Right lobe of liver (tissue), 4 donors: ENCODE results near the gene HNMT.

Experiments
- POLR2A ChIP-seq: fragments of 450-650 bp; IDR thresholded peaks from one replicate; pipeline ENCODE4 v1.6.1; 2017; ENCODE audit warnings: antibody characterized with exemption, mild to moderate bottlenecking
- TF ChIP-seq, protein P1 (sequence below), 4 donors: fragments of 200-600 bp in 3 of 4; fragments of 450-650 bp in 1 of 4; IDR thresholded peaks; one replicate each; pipeline versions ENCODE4 v1.5.1 to v1.8.0; 2016 to 2022; ENCODE audit warnings: antibody characterized with exemption in 4 of 4, mild to moderate bottlenecking in 2 of 4
- donor health status: DM: no; HTN: no; CAD: no.
- donor health status: DM: no; HTN: no; CAD: no.
- donor health status: DM: no; HTN: yes; CAD: no.

DNA sequence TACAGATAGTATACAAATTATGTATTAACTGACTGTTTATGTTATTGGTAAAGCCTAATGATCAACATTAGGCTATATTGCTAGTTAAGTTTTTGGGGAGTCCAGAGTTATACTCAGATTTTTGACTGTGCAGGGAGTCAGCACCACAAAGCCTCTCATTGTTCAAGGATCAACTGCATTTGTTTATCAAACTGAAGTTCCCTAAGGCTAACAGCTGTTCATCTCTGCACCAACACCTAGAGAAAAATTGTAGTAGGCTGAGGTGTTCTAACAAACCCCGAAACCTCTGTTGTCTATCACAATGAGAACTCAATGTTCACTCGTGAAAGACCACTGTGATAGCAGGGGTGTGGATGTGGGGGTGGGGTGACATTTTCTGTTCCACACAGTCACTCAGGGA is 97.7 kb downstream of the HNMT start:
- TF ChIP-seq, protein P1, sequence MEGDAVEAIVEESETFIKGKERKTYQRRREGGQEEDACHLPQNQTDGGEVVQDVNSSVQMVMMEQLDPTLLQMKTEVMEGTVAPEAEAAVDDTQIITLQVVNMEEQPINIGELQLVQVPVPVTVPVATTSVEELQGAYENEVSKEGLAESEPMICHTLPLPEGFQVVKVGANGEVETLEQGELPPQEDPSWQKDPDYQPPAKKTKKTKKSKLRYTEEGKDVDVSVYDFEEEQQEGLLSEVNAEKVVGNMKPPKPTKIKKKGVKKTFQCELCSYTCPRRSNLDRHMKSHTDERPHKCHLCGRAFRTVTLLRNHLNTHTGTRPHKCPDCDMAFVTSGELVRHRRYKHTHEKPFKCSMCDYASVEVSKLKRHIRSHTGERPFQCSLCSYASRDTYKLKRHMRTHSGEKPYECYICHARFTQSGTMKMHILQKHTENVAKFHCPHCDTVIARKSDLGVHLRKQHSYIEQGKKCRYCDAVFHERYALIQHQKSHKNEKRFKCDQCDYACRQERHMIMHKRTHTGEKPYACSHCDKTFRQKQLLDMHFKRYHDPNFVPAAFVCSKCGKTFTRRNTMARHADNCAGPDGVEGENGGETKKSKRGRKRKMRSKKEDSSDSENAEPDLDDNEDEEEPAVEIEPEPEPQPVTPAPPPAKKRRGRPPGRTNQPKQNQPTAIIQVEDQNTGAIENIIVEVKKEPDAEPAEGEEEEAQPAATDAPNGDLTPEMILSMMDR (IDR thresholded peaks at IDR 0.05), result no peak
- TF ChIP-seq POLR2A, result no peak
